ENCODE results near the gene AGBL1. TPM values are rescaled to one million over a fixed set of nuclear protein-coding genes. Genes with fewer than 3 reads are reported as not detected.

The AGBL1 gene
- total and polyA plus RNA-seq, 11 donors, result under 0.01 to 0.08 (median 0.02) TPM; not detected in 8

GRCh38 chr15:86183596-86184491 is 104.2 kb downstream of the AGBL1 start:
- TF ChIP-seq CTCF (IDR thresholded peaks at IDR 0.05), result no peak
- no peak for TF ChIP-seq POLR2A (IDR thresholded peaks at IDR 0.05)
- DNase-seq (no peak), ATAC-seq (no peak)
- Histone ChIP-seq H3K4me1 (no peaks in the 10 kb centered on the region), H3K27me3 (no peaks in the 10 kb centered on the region), H3K9me3 (peaks cover 0 to 5% (median 0%) of the 10 kb centered on the region in 12 donors), H3K36me3 (no peaks in the 10 kb centered on the region), H3K4me3 (no peak overlapping the region), H3K27ac (no peak overlapping the region)
- 60 to 63% (median 62%) methylated on average over 6 of the region's 6 CpGs for WGBS, 4 donors
- intact Hi-C loops (cut with DNase I), result loop anchor here in 1 of 10 donors (10.0 kb wide), 1 partner anchor 319 kb away; no protein-coding TSS in a partner anchor

GRCh38 chr15:86193716-86194380 is 114.2 kb downstream of the AGBL1 start:
- intact Hi-C loops (cut with DNase I), result no loop called here
- no peak for TF ChIP-seq POLR2A (IDR thresholded peaks at IDR 0.05)
- TF ChIP-seq CTCF (IDR thresholded peaks at IDR 0.05), result no peak
- Histone ChIP-seq H3K27ac (peak overlapping the region in 1 of 12 donors; percentile 13), H3K4me3 (no peak overlapping the region), H3K4me1 (no peaks in the 10 kb centered on the region), H3K36me3 (no peaks in the 10 kb centered on the region), H3K9me3 (no peaks in the 10 kb centered on the region), H3K27me3 (peaks cover 0 to 6% (median 0%) of the 10 kb centered on the region in 9 donors)
- no peak for DNase-seq
- no peak for ATAC-seq
- 60 to 65% (median 64%) methylated on average over 11 of the region's 11 CpGs for whole genome bisulfite sequencing, 4 donors

GRCh38 chr15:86197770-86198169 is 118.1 kb downstream of the AGBL1 start:
- no peaks in the 10 kb centered on the region for H3K9me3 ChIP-seq
- no peaks in the 10 kb centered on the region for H3K27me3 ChIP-seq
- no peaks in the 10 kb centered on the region for H3K4me1 ChIP-seq
- H3K36me3 ChIP-seq, result no peaks in the 10 kb centered on the region
- H3K4me3 ChIP-seq, result no peak overlapping the region
- intact Hi-C loops (cut with DNase I), result no loop called here
- ATAC-seq (no peak), DNase-seq (no peak)
- TF ChIP-seq CTCF (IDR thresholded peaks at IDR 0.05) (no peak), POLR2A (IDR thresholded peaks at IDR 0.05) (no peak)
- no peak overlapping the region for H3K27ac ChIP-seq

GRCh38 chr15:86199467-86200145 is 119.9 kb downstream of the AGBL1 start:
- Histone ChIP-seq H3K27me3 (no peaks in the 10 kb centered on the region), H3K36me3 (no peaks in the 10 kb centered on the region), H3K4me3 (no peak overlapping the region), H3K27ac (no peak overlapping the region), H3K4me1 (no peaks in the 10 kb centered on the region), H3K9me3 (no peaks in the 10 kb centered on the region)
- ATAC-seq, result no peak
- 63 to 70% (median 66%) methylated on average over 7 of the region's 7 CpGs for WGBS, 4 donors
- no peak for DNase-seq
- intact Hi-C loops (cut with DNase I), result no loop called here
- TF ChIP-seq CTCF (IDR thresholded peaks at IDR 0.05) (no peak), POLR2A (IDR thresholded peaks at IDR 0.05) (no peak)

Measured in heart left ventricle (tissue), 16 donors.